Astrocyte of the cerebellum (primary cell): ENCODE measurements around the gene LIF.

Experiments
- DNase-seq: peaks from one replicate; pipeline ENCODE4 v3.0.0-alpha.2; 2011; ENCODE audit warnings: low read depth
- H3K4me3 ChIP-seq: 2 replicates; pipeline ENCODE4 v1.5.1; 2011; ENCODE audit warnings: mild to moderate bottlenecking, low read depth, low read length, moderate library complexity
- CTCF ChIP-seq: IDR thresholded peaks from 2 replicates; pipeline ENCODE4 v1.5.1; 2012; ENCODE audit warnings: low read length, low read depth, moderate library complexity, mild to moderate bottlenecking; ENCODE audit errors: missing control alignments
- in situ Hi-C: cut with HindIII; loops from 2 replicates; pipeline ENCODE4 v1.10.0; 2017; ENCODE audit warnings: low sequenced_read_pairs

LIF gene

GRCh38 chr22:30272781-30273601 lies 26.4 kb upstream of the LIF start:
- in situ Hi-C loops = no loop called here

GRCh38 chr22:30270832-30271231 lies 24.3 kb upstream of the LIF start:
- no peak overlapping the region for H3K4me3 ChIP-seq
- TF ChIP-seq CTCF = no peak
- in situ Hi-C loops = no loop called here
- DNase-seq = no peak

More at GRCh38 chr22:30272781-30273601, 26.4 kb upstream of the LIF start:
- no peak overlapping the region for H3K4me3 ChIP-seq
- DNase-seq = no peak
- TF ChIP-seq CTCF = no peak

- no peak for DNase-seq
- in situ Hi-C loops = no loop called here
- H3K4me3 ChIP-seq = no peak overlapping the region
- no peak for TF ChIP-seq CTCF
Measured at GRCh38 chr22:30268331-30268730, 21.8 kb upstream of the LIF start.

GRCh38 chr22:30267382-30268302 lies 21.1 kb upstream of the LIF start:
- in situ Hi-C loops = no loop called here
- H3K4me3 ChIP-seq = no peak overlapping the region
- TF ChIP-seq CTCF = no peak
- no peak for DNase-seq

- TF ChIP-seq CTCF = no peak
- H3K4me3 ChIP-seq = no peak within 1 kb of the TSS
- DNase-seq = no peak
- in situ Hi-C loops = no loop called here
Measured at GRCh38 chr22:30266445-30267381, 20.2 kb upstream of the LIF start, which contains the start of gene OSM. Gene OSM, minus strand, starts transcription at chr22:30266851. Its CDS starts 52 bp downstream, at chr22:30266799.

- DNase-seq = no peak
Measured at GRCh38 chr22:30265823-30266444, 19.4 kb upstream of the LIF start.

More at GRCh38 chr22:30265823-30266444, 19.4 kb upstream of the LIF start:
- no peak overlapping the region for H3K4me3 ChIP-seq
- TF ChIP-seq CTCF = no peak
- in situ Hi-C loops = no loop called here
